DMS53 (cell line): ENCODE measurements around the gene VWA8.
"Not testable (repeated sequence)": the region's sequence is repeated elsewhere in the genome, so short reads cannot be mapped to it uniquely, and the experiment has no call there.

Source experiments
- DNase-seq: peaks from one replicate; lab custom pipeline; 2025; lab: John Stamatoyannopoulos, UW

Gene VWA8

DNA sequence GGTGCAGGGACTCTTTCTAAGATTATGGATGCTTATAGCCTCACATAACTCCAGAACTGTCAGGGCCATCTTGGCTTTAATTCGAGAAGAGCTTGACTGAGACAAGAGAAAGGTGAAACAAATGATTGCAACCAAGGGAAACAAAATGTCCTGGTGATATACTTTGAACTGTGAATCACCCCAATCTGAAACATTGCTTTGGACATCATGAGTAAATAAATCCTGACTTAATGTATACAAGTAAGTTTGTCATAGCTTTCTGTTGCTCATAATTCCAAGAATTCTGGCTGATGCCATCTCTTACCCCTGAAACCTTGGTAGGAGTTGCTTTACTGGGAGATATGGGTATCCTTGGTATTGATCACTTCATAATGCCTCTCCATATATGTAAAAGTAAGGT, 5.8 kb upstream of the VWA8 start:
- DNase-seq, result no peak

DNA sequence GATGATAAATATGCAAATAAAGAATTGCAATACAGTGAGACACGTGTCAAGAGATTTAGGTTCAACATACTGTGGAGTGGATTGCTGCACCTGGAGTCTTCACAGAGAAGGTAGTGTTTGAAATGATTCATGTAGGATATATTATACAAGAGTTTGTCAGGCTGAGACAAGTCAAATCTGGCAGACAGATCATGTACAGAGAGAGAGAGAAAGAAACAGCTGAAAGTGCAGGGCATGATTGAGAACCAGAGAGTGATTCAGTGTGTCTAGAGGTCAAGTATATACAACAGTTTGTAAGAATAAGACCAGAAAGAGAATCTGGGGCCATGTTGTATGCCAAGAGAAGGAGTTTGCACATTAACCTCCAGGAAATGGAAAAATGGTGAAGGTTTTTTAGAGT, 2.1 kb upstream of the VWA8 start:
- DNase-seq, result no peak

DNA sequence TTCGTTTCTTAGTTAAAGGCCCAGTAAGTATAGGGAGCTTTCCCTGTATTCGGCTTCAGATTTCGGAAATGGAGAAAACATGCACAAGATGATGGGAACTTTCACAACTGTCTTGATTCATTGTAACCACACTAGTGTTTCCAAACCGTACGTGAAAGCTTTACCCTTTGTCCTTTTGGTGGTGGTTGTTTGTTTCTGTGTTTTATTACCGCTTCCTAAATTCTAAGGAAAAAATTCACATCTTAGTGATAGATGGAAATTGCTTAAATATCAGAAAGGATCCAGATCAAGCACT, 504 bp upstream of the VWA8 start:
- no peak for DNase-seq

DNA sequence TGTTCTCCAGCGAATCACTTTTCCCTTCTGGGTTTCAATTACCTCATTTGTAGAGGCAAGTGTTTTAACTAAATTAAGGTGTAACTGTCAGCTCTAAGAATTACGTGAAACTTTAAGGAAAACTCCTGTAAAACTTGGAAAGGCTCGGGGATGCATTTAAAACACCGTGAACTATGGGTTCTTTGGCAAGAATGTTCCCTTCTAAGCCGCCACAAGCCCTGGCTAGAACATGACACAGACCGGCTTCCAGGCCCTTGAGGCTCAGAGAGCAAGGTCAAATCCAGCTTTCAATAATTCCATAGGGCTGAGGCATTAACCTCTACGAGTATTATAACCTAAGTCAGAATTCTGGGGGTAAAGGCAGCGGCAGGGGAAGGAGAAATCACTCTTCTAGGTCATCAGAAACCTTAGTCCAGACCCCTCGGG, 685 bp downstream of the VWA8 start:
- DNase-seq, result peak; percentile 50

DNA sequence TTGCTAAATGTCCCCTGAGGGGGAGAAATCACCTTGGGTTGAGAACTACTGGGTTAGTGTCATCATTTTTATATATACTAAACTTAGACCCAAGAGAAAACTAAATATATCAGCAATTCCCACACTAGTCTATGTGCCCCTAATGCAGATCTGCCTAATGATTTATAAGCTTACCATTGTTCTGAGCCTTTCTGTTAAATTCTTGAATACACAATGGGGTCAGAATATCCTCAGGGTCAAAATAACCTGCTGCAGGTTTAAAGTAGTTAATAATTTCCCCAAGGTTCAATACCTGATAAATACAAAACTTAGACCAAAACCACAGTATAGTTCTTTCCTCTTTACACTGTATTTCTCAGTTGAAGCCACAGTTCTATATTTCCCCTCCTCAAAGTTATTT, 4.6 kb downstream of the VWA8 start:
- no peak for DNase-seq

DNA sequence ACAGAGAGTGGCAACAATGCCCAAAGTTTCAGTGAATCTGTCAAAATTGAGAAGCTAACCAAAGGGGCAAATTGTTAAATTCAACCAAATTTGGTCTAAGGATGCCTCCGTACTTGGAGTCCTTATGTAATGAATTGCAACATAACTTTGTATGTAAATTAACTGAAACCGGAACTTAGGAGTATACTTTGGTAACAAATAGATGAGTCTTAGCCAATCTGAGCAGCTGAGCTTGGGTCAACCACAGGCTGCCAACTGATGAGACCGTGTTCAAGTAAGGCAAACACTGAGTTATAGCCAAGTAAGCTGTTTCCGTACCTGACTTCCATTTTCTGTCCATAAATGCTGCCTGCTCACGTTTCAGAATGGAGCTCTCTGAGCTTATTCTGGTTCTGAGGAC, 5.3 kb downstream of the VWA8 start:
- no peak for DNase-seq

DNA sequence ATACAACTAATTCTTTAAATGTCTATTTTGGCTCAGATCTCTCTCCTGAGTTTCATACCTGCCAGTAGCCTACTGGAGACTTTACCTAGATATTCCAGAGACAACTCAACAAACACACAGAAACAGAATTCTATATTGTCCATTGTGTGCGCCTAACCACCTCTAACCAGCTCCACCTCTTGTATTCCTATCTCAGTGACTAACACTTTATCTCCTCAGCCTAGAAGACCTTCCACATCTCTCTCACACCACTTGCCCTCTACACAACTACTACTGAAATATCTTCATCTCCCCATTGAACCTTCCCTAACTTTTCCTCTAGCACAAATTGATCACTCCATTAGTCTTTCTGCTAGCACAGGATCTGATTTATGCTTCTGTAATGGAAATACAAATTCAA, 6.7 kb downstream of the VWA8 start:
- no peak for DNase-seq

DNA sequence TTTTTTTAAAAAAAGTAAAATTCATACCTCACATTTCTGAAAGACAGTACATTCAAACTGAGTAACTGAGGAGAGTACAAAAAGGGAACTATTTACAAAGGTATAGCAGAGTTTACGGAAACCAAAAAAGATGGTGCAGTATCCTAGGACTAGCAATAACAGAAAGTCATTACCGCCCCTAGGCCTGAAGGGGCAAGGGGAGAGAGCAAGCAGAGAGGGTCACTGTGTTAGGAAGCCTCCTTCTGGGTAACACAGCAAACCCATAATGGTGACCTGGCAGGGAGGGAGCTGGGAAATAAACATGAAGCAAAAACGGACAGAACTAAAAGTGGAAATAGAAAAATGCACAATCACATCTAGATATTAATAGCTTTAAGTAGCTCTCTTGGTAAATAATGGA, 8.2 kb downstream of the VWA8 start:
- no peak for DNase-seq

DNA sequence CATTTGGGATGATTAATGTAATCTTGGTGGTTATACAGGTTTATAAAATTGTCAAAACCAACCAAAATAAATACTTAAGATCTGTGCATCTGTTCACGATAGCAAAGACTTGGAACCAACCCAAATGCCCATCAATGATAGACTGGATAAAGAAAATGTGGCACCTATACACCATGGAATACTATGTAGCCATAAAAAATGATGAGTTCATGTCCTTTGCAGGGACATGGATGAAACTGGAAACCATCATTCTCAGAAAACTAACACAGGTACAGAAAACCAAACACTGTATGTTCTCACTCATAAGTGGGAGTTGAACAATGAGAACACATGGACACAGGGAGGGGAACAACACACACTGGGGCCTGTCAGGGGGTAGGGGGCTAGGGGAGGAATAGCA, 11.8 kb downstream of the VWA8 start:
- DNase-seq, result not testable (repeated sequence)

DNA sequence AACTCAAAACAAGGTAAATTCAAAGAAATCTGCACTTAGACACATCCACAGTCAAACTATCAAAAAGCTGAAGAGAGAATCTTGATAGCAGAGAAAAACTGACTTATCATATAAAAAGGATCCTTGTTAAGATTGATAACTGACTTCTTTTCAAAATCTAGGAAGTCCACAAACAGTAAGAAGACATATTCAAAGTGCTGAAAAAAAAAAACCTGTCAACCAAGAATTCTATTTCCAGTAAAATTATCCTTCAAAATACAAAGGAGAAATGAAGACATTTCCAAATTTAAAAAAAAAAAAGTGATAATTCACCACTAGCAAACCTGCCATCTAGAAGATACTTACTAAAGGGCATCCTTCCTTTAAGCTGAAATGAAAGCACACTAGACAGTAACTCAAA, 15.0 kb downstream of the VWA8 start:
- no peak for DNase-seq

DNA sequence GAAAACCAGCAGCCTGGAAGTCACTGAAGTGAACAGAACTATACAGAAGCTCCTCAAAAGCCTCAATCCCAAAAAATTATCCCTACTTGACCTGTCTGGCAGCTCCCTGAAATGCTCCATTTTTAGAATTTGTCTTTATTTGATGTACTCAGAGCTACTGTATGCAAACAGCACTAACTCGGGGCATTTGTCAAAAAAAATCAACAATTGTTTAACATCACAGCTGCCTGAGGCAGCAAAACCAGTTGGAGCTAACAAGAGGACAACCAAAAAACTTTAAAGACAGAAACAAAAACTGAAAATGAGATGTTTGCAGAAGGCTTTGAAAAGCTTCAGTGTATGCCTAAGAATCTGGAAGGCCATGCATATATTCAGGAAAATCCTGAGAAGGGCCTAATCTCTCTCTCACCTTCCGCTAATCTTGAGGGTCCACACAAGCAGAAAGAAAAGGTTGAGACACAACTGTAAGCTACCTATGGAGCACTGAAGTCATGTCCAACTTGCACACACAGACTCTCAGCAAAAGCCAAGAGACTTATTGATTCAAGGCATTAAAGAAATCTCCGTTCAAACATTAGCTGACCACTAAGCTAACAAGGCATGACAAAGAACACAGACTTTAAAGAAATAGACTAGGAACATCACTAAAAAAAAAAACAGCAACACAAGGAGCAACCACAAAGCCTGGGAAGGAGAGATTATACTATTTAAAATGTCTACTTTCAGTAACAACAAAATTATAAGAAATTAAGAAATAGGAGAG, 16.1 kb downstream of the VWA8 start:
- DNase-seq, result peak; percentile 44

DNA sequence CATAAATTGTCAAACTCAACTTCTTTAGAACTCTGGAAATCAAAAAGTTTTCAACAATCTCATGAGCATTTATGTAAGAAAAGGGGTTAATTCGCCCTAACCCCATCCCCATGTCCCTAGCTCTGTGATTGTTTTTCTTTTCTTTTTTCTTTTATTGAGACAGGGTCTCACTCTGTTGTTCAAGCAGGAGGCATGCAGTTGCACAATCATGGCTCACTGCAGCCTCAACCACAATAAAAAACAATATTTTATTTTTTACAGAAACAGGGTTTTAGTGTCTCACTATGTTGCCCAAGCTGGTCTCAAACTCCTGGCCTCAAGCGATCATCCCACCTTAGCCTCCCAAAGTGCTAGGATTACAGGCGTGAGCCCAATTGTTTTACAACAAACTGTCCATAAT, 16.7 kb downstream of the VWA8 start:
- DNase-seq, result no peak

DNA sequence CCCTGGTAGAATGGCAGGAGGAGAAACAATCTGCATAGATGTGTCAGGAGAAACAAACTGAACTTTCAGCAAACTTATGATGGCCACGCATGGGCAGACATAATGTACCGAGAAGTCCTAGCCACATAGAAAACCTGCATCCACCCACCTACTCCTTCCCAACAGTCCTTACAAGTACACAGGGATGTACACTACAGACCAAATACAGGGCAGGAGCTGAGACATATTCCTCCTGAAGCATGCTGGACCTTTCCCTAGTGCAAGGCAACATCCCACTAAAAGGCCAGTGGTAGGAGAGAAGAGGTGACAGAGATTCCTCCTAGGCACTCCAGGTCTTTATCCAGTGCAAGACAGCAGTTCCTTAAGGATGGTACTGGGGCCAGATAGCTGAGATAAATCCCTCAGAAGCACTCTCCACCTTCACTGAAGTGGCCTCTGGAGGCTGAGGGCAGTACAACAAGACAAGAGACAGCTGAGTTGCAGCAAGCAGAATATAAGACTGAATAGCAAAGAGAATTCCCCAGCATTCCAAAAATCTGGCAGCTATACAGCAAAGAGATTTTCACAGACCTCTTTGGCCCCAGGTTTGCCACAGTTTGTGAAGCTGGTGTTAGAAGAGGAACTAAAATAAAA, 18.3 kb downstream of the VWA8 start:
- peak; percentile 16 for DNase-seq

DNA sequence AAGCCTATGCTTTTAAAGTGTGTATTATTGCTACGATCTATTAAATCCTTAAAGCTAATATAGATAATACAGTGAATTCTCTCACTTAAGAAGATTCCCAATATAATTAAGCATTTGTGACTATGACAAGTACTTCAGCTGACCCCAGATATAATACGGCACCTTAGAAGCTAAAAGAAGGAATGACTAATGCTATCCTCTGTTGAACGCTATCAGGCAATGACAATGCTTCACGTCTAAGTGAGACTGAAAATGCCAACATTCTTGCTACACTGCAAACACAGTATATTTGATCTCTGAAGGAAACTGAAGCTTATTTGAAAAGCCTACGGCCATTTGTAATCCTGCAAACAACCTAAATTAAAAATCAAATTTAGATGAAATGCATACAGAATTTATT, 19.7 kb downstream of the VWA8 start:
- no peak for DNase-seq

DNA sequence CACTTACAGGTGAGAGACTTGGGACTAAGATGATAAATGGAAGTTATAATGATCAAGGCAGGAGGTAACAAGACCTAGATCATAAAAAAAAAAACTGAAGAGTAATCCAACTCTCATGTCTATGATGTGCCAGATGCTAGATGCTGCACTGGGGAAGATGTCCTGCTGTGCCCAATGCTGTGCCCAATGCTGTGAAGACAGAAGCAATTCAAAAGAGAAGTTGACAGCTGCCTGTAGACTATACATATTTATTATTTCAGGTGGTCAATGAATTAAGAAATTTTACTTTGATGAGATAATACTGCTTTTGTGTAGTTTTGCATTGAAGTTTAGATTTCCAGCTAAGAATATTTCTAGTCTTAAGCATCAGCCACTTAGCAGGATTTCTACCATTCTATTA, 21.5 kb downstream of the VWA8 start:
- no peak for DNase-seq

DNA sequence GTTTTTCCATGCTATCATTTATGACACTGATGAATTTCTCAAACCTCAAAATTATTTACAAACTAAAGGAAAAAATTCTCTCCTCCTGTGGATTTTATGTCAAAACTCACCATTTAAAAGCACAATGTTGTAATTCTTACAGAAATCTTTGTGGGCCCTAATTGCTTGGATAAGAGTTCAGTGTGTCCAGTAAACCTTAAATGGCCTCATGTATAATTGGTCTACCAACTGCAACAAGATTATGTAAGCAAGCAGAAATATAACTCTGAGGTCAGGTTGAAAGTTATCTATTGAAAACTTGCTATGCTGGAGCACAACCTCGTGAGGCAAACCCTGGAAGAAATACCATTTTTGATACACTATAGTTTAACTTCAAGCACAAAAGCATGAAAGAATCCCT, 22.0 kb downstream of the VWA8 start:
- no peak for DNase-seq

DNA sequence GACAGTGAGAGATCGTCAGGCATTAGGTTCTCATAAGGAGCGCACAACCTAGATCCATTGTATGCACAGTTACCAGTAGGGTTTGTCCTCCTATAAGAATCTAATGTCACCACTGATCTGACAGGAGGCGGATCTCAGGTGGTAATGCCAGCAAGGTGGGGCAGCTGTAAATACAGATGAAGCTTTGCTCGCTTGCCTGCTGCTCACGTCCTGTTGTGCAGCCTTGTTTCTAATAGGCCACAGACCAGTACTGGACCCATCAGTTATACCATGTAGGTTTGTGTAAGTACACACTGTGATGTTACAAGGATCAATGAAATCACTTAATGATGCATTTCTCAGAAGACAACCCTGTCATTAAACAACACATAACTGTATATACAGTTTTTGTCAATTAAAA, 23.5 kb downstream of the VWA8 start:
- DNase-seq, result no peak

DNA sequence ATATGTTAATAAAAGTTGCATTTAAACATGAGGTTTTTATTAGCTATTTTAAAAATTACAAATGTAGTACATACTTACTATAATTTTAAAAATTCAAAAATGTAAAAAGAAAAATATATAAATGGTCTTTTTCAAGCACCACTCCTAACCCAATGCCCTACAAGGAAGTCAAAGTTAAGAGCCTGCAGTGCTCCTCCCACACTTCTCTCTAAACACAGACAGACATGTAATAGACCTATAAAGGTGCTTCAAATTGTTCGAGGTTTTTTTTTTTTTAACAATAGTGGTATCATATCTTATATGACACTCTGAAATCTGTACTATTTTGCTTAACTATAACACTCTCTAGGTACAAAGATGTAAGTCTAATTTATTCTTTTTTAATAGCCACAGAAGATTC, 25.4 kb downstream of the VWA8 start:
- DNase-seq, result no peak

DNA sequence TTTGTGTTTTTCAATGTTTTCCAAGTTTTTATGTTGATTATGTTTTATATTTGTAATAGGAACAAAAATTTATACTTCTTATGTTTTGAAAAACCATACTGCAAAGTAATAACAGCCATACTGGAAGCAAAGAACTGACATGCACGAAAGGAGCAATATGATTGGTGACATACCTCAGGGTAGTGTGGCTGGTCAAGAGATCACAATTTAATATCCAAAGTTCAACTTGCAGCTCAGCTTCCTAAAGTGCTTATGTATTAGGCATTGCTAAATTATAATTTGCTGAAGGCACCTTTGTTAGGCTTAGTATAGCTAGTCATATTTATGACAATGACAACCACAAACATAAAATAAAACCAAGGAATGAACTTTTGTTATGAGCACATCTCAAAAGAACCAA, 25.9 kb downstream of the VWA8 start:
- no peak for DNase-seq

DNA sequence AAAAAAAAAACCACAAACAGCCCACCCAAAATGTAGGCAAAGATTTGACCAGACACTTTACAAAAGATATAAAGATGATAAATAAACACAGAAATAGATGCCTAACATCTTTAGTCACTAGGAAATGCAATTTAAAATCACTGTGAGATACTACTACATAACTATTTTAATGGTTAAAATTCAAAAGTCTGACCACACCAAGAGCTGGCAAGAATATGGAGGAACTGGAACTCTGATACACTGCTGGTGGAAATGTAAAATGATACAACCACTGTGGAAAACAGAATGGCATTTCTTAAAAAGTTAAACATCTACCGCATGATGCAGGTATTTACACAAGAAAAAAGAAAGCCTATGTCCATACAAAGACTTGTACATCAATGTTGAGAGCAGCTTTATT, 26.8 kb downstream of the VWA8 start:
- DNase-seq, result no peak

DNA sequence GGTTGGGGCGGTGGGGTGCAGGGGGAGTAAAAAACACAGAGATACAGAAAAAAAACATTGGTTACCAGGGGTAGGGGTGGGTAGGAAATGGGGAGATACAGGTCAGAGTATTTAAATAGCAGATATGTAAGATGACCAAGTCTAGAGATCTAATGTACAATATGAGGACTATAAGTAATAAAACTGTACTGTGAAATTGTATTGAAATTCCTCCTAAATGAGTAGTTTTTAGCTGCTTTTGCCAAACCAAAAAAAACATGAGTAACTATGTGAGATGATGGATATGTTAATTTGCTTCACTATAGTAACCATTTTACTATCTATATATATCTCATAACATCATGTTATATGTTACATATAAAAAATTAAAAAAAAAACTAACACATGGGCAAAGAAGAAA, 29.6 kb downstream of the VWA8 start:
- DNase-seq, result no peak

DNA sequence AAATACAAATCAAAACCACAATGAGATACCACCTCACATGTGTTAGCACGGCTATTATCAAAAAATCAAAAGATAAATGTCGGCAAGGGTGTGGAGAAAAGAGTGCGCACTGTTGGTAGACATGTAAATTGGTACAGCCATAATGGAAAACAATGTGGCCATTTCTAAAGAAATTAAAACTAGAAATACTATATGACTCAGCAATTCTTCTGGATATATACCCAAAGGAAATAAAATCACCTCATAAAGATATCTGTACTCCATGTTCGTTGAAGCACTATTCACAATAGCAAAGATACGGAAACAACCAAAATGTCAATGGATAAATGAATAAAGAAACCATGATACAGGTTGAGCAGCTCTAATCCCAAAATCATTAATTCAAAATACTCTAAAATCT, 30.8 kb downstream of the VWA8 start:
- DNase-seq, result no peak

DNA sequence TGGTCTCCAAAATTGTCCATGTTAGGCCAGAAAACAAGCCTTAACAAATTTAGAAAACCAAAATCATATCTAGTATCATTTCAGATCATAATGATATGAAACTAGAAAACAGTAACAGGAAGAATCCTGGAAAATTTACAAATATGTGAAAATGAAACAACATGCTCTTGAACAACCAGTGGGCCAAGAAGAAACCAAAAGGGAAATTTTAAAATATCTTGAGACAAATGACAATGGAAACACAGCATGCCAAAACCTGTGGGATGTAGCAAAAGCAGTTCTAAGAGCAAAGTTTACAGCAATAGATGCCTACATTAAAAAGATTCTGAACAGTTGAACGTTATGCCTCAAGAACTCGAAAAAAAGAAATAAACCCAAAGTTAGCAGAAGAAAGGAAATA, 32.6 kb downstream of the VWA8 start:
- no peak for DNase-seq

DNA sequence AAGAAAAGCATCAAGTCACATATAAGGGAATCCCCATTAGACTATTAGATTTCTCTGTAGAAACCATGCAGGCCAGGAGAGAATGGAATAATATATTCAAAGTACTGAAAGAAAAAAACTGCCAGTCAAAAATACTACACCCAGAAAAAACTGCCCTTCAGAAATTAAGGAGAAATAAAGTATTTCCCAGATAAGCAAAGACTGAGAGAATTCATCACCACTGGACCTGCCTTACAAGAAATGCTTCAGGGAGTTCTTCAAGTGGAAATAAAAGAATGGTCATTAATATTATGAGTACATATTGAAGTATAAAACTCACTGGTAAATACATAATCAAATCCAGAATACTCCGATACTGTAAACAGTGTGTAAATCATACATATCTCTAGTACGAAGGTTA, 35.9 kb downstream of the VWA8 start:
- no peak for DNase-seq
